HG02623 (cell line): ENCODE measurements around the gene PCSK5.
"Not testable (repeated sequence)": the region's sequence is repeated elsewhere in the genome, so short reads cannot be mapped to it uniquely, and the experiment has no call there.

Source experiments
- ATAC-seq: cut with Tn5 transposase; IDR thresholded peaks from one replicate; pipeline ENCODE4 v1.9.1; 2021; ENCODE audit warnings: moderate library complexity; ENCODE audit not compliant: unreplicated experiment

Gene PCSK5

DNA sequence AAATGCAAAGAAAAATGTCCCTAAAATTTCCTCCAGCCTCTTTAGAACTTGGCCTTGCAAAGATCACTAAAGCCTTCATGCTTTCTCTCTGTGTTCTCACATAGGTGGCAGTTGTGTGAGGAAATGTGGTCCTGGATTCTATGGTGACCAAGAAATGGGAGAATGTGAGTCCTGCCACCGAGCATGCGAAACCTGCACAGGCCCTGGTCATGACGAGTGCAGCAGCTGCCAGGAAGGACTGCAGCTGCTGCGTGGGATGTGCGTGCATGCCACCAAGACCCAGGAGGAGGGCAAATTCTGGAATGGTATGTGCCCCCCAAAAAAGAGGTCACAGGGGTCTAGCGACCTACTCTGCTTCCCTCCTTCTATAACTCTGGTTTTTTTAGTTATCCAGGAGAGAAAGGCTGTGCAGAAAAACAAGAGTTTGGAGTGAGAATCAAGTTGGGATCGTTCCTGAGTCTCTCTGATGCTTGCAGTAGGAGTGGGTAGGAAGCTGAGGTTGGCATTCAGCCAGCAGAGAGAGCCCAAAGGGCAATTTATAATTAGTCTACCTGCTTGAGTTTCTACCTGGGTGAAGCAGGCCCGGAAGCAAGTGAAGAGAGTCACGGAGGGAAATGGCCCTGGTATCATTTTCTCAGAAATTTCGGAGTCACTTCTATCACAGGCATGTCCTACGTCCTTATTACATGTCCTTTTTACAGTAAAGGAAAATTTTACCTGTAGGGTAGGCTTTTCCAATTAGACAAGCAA lies 406.3 kb downstream of the PCSK5 start:
- ATAC-seq: no peak

DNA sequence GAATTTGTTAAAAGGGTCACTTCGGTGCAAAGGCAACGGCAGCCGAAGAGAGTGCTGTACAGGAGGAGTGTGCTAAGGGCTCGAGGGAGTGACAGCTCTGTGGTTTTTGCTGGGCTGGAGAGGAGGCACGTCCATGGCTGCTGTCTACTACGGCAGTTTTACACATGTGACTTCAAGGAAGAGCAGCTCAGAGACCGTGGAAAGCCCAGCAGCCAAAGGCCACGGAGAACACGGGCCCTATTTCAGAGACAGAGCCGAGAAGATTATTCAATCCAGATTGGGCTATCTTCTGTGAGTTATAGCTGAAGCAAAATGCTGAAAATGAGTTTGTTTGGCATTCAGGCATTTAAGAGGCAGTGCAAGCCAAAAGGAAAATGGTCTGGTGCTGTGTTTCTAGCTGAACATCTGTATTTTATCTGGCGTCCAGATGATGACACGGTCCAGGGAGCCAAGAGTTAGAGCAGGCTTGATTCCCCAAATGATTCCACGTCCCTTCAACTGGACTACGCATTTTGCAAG lies 407.3 kb downstream of the PCSK5 start:
- ATAC-seq: no peak

DNA sequence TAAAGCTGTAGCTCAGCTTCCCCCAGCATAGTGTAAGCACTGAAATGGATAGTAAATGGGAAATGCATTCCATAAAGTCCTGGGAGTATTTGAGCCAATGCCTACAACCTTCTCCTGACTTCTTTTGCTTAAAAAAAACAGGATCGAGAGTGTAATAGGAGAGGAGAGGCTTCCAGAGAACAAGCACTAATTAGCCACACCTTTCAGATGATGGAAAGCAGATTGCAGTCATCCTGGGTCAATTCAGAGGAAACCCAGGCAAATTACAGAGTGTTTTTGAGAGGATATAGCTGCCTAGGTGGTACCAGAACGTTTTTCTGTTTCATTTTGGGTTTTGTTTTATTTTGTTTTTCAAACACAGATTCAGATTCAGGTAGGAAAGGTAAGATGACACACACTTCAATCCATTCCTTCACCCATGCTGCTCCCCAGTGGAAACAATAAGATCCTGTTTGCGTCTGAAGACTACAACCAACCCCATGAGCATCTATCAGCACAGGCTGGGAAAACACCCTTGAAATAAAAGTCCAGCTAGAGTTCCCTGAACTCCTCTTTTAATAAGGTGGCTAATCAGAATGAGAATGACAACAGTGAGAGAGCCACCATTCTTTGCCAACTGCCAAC lies 408.2 kb downstream of the PCSK5 start:
- no peak for ATAC-seq

DNA sequence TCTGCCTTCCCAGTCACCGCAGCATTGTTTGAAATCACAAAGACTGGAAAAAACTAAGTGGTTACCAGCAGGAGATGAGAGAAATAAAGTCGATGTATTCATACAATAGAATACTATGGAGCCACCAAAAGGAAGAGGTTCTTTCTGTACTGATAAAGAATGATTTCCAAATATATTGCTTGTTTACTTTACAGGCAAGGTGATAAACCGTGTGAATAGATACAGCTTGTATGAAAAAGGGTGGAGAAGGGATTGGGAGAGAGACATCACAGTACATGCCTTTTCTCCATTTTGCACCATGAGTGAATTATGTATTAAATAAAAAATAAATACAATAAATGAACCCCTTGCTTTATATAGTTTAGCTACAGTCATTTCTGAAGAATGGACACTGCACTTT lies 412.1 kb downstream of the PCSK5 start:
- ATAC-seq: no peak

DNA sequence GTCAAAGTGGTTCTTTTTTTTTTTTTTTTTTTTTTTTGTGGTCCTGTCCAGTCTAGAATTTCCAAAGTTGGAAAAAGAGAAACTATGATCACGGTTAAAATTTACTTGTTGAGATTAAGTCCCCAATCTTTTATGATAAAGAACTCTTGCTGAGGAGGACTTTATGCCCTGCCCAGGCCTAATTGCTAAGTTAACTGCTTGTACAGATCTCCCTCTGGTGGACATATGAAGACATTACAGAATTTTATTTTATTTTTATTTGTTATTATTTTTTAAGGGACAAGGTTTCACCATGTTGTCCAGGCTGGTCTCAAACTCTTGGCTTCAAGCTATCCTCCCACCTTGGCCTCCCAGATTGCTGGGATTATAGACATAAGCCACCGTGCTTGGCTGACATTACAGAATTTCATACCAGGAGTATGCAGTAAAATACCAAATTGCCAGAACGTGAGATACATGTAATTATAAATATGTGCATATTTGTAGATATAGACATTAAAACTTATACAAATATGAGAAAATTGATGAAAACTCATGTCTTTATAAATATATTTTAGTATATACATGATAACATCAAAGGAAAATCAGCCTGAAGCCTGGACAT lies 412.6 kb downstream of the PCSK5 start:
- ATAC-seq: no peak

DNA sequence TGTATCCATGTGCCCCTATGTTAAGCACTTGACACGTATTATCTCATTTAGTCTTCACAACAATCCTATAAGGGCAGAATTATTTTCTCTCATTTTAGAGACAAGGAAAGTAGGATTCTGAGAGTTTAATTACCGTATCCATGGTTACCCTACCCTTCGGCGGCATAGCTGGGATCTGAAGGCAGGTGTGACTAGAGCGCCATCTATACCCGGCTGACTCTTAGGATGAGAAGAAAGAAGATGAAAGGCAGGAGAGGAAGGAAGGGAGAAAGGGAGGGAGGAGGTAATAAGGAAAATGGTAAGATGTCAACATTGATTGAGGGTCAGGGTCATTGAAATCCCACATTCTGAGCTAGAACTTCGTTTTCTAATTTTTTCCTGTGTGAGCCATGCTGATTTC lies 416.6 kb downstream of the PCSK5 start:
- ATAC-seq: not testable (repeated sequence)

DNA sequence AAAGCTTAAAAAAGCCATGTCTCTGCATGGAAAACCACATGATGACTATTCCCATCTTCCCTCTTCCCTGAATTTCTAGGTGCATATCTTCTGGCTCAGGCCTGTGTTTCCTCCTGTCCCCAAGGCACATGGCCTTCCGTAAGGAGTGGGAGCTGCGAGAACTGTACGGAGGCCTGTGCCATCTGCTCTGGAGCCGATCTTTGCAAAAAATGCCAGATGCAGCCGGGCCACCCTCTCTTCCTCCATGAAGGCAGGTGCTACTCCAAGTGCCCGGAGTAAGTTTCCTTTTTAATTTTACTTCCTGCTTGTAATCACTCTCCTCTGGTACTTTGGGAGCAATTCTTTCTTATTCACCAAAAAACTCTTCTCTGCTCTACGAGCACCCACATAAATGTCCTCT lies 420.1 kb downstream of the PCSK5 start:
- no peak for ATAC-seq

DNA sequence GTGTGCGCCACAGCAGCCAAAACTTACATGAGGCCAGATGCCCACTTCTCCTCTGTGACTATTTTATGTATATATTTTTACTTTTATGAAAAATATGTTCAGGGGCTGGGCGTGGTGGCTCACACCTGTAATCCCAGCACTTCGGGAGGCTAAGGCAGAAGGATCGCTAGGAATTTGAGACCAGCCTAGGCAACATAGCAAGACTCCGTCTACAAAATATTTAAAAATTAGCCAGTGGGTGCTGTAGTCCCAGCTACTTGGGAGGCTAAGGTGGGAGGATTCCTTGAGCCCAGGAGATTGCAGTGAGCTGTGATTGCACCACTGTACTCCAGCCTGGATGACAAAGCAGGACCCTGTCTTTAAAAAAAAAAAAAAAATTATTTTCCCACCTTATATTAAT lies 420.5 kb downstream of the PCSK5 start:
- no peak for ATAC-seq

DNA sequence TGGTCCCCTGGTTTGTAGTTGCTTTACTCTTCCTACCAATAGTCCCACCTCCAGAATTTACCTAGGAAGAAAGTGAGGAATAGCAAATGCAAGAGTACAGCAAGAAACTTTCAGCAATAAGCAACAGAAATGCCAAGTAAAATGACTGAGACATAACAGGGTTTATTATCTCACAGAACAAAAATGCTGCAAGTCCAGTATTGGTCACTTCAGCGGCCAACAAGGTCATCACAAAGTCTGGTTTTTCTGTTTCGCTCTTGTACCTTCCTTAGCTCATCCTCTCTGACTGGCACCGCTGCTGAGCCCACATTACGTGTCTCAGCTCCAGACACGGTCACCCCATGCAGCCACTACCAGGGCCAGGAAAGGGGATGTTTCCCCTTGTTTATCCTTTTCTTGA lies 421.1 kb downstream of the PCSK5 start:
- ATAC-seq: no peak

DNA sequence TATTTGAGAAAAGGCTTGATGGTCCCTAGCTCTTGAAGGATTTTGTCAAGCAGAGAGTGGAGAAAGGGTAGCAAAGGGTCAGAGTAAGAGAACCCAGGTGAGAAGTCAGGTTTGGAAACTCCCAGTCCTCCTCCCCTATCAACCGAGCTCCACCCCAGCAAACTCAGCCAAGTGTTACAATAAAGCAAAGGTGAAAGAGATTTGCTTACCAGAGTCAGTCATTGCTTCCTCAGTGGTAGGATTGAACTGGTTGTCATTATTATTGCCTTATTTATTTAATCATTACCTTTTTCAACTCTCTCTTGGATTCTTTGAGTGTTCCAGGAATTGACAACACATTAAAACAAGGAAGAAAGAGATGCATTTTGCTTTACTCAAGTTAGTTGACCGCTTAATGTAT lies 423.3 kb downstream of the PCSK5 start:
- ATAC-seq: no peak

DNA sequence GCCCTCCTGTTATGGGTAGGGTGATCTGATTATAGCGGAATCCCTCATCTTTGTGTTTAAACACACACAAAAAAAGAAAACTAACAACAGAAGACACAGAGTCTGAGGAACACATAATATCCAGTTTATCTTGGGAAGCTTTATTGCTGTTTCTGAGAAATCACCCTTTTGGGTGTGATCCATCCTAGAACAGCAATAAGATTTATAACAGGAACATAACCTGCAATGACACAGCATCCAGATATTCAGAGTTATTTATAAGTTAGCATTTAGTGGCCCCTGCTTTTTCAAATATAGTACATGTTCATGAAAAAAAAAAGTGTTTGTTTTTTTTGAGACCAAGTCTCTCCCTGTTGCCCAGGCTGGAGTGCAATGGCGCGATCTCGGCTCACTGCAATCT lies 423.8 kb downstream of the PCSK5 start:
- ATAC-seq: no peak

DNA sequence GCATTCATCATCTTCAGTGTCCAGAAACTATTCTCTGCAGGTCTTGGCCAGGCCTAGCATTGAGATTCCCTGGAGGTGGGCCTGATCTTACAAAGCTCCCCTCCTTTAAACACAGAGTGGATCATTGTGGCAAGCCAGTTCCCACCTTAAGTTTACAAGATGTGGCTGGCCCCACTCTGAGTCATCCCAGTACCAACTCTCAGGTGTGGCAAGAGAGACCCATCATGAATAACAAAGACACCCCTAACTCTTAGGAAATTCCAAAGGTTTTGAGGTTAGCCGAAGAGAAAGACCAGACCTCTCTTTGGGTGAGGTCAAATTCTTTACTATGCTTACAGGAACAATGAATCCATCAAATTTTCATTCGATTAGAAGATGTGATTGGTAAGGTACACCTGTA lies 425.6 kb downstream of the PCSK5 start:
- ATAC-seq: no peak

DNA sequence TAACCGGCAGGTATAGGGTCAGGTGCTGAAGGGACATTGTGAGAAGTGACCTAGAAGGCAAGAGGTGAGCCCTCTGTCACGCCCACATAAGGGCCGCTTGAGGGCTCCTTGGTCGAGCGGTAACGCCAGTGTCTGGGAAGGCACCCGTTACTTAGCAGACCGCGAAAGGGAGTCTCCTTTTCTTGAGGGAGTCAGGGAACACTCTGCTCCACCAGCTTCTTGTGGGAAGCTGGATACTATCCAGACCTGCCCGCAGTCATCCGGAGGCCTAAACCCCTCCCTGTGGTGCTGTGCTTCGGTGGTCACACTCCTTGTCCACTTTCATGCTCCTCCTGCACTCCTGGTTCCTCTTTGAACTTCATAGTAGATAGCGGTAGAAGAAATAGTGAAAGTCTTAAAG lies 429.0 kb downstream of the PCSK5 start:
- not testable (repeated sequence) for ATAC-seq

DNA sequence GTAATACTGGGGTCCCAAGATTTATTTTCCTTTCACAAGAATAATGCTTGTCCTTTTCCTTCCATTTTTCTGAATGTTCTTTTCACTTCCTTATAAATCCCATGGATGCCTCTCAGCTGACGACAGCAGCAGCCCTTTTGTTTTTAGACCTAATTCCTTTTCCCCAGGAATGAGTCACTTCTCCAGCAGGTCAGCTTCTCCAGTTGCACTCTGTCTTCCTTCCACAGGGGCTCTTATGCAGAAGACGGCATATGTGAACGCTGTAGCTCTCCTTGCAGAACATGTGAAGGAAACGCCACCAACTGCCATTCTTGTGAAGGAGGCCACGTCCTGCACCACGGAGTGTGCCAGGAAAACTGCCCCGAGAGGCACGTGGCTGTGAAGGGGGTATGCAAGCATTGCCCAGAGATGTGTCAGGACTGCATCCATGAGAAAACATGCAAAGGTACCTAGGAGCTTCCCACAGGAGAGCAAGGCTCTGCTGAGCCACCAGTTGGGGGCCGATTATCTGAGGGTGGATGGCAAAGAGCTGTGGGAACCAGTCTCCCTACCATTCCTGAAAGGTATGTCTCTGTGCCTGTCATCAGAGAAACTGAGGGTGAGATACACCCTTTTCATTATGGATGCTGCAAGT lies 430.8 kb downstream of the PCSK5 start:
- ATAC-seq: no peak

DNA sequence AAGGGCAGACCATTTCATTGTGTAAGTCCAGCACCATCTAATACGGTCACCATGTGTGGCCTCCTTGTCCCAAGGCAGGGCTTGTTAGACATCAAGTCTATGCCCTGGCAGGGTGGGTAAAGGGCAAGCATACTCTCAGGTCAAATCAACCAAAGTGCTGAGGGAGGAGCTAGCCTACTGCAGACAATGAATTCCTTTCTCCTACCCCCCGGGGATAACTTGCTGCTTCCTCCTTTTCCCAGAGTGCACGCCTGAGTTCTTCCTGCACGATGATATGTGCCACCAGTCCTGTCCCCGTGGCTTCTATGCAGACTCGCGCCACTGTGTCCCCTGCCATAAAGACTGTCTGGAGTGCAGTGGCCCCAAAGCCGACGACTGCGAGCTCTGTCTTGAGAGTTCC lies 432.3 kb downstream of the PCSK5 start:
- no peak for ATAC-seq

DNA sequence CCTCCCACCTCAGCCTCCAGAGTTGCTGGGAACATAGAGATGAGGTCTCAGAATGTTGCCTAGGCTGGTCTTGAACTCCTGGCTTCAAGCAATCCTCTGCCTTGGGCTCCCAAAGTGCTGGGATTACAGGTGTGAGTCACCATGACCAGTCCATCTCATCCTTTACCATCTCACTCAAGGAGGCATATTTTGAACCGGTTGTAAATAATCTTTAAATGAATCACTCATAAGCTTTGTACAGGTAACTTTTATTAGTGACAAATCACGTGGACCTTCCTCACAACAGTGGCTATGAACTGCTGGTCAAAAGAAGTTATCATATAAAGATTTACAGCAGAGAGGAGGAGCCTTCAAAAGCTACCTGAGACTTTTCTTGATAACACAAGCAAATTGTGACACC lies 433.0 kb downstream of the PCSK5 start:
- ATAC-seq: no peak

DNA sequence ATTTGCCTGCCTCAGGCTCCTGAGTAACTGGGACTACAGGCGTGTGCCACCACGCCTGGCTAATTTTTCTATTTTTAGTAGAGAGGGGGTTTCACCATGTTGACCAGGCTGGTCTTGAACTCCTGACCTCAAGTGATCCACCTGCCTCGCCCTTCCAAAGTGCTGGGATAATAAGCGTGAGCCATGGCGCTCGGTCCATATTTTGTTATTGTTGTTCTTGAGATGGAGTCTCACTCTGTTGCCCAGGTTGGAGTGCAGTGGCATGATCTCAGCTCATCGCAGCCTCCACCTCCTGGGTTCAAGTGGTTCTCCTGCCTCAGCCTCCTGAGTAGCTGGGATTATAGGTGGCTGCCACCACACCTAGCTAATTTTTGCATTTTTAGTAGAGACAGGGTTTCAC lies 433.6 kb downstream of the PCSK5 start:
- not testable (repeated sequence) for ATAC-seq

DNA sequence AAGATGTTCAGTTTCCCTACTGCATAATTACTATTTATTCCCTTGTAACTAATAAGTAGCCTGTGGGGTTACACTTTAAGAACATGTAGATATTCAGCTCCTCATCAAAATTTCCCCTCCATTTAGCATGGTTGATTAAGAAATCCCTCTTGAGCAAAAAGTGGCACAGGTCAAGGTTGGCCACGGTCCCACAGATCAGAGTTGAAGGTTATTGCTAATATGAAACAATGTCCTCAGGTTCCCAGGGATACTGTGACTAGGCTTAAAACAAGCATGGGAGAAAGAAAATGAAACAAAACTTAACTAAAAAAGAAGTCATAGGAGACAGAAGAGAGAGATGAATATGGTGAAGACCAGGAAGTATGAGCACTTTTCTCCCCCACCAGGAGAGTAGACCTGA lies 439.6 kb downstream of the PCSK5 start:
- ATAC-seq: no peak

DNA sequence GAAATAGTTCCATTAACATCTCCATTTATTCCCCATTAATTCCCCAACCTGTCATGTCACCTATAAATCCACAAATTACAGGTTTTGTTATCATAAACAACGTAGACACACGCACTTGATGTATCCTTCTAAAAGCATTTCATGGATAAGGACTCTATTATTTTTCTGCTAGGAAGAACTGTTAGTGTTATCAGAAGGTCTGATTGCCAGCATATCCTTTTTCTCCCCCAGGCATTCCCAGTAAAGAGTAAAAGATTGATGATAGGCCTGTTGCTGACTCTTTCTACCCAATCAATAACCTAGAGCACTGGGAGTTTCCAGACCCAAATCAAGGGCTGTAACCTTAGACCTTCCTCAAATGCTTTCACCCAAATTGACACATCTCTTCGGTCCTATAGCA lies 442.9 kb downstream of the PCSK5 start:
- ATAC-seq: no peak

DNA sequence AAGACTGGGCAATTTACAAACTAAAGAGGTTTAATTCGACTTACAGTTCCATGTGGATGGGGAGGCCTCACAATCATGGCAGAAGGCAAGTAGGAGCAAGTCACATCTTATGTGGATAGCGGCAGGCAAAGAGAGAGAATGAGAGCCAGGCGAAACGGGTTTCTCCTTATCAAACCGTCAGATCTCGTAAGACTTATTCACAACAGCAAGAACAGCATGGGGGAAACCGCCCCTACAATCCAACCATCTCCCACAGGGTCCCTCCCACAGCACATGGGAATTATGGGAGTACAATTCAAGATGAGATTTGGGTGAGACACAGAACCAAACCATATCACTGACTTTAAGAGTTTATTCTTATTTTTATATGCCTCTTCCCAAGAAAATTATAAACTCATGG lies 443.5 kb downstream of the PCSK5 start:
- no peak for ATAC-seq

DNA sequence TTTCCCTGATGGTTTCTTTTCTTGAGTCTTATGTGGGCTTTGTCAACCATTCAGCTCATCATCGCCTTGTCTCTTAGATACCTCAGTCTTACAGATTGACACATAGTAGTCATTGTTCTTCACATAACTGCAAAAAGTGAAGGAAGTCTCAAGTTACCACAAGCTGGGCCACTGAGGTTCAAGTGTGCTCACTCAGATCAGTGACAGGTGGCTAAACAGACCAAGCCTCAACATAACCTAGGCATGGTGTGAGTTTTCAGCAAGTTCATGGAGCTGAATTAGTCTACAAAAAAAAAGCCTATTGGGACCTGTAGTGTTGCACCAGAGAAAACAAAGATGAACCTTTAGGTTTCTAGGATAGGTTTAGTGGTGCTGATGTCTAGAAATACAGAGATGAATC lies 445.6 kb downstream of the PCSK5 start:
- no peak for ATAC-seq

DNA sequence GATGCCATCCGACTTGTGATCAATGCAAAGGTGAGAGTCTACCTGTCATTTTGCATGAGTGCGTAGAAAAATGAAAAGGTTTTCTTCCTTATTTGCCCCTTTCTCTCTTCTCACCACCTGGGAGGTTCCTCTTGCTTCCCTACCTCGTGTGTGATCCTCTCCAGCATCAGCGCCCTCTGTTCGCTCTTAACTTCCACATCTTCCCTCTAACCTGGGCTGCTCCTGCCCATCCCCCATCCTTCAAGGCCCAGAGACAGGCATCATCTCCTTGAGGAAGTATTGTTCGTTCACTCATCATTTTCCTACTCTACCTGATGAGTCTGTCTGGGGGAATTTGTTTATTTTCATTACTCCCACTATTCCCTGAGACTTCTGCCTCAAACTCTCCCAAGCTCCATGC lies 447.9 kb downstream of the PCSK5 start:
- ATAC-seq: no peak
